Central memory CD8-positive, alpha-beta T cell (primary cell): Measurements from ENCODE around the gene GP1BB.

Source experiments
- ATAC-seq: fragments of 150-1000 bp; cut with Tn5 transposase; replicated peaks from 2 replicates; pipeline ENCODE4 v1.10.0; 2022; ENCODE audit warnings: mild to moderate bottlenecking, moderate FRiP score, moderate number of reproducible peaks; ENCODE audit not compliant: poor library complexity, severe bottlenecking; ENCODE audit errors: extremely low read depth
- DNase-seq, 2 donors: peaks; one replicate each; pipeline ENCODE4 v3.0.0; 2021; ENCODE audit warnings: low spot score in 2 of 2
- H3K27ac Mint-ChIP-seq: one replicate; pipeline ENCODE4 v1.8.0; 2022; ENCODE audit warnings: low read depth, mild to moderate bottlenecking, moderate library complexity, mixed read lengths
- H3K27me3 Mint-ChIP-seq: one replicate; pipeline ENCODE4 v1.8.0; 2022; ENCODE audit warnings: mixed read lengths
- H3K36me3 Mint-ChIP-seq: one replicate; pipeline ENCODE4 v1.8.0; 2022; ENCODE audit warnings: mild to moderate bottlenecking, moderate library complexity, mixed read lengths; ENCODE audit not compliant: insufficient read depth
- H3K4me1 Mint-ChIP-seq: one replicate; pipeline ENCODE4 v1.8.0; 2022; ENCODE audit warnings: mixed read lengths
- H3K4me3 Mint-ChIP-seq: one replicate; pipeline ENCODE4 v1.8.0; 2022; ENCODE audit warnings: mild to moderate bottlenecking, moderate library complexity, mixed read lengths
- H3K9me3 Mint-ChIP-seq: one replicate; pipeline ENCODE4 v1.8.0; 2022; ENCODE audit warnings: mixed read lengths

GP1BB gene

DNA sequence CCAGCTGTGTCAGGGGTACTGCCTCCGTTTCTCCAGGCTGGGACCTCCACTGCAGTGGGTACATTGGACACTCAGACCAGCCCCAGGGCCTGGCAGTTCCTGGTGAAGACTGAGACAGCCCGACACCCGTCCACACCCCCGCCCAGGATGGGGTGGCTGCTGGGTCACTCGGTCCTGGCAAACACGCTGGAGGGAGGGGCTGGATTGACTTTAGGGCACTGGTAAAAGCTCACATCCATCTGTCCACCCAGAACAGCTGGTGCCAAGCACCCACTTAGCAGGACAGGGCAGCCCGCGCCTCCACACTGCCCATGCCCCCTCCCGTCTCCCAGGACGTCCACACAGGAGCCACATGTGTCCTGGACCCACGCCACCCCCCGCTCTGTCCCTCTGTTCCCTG, 26.5 kb downstream of the GP1BB start:
- Mint-ChIP-seq H3K4me1 (no peaks in the 10 kb centered on the region), H3K27ac (no peak overlapping the region), H3K27me3 (peaks cover 24% of the 10 kb centered on the region), H3K9me3 (no peaks in the 10 kb centered on the region), H3K4me3 (no peak overlapping the region), H3K36me3 (no peaks in the 10 kb centered on the region)
- DNase-seq (no peak), ATAC-seq (no peak)

DNA sequence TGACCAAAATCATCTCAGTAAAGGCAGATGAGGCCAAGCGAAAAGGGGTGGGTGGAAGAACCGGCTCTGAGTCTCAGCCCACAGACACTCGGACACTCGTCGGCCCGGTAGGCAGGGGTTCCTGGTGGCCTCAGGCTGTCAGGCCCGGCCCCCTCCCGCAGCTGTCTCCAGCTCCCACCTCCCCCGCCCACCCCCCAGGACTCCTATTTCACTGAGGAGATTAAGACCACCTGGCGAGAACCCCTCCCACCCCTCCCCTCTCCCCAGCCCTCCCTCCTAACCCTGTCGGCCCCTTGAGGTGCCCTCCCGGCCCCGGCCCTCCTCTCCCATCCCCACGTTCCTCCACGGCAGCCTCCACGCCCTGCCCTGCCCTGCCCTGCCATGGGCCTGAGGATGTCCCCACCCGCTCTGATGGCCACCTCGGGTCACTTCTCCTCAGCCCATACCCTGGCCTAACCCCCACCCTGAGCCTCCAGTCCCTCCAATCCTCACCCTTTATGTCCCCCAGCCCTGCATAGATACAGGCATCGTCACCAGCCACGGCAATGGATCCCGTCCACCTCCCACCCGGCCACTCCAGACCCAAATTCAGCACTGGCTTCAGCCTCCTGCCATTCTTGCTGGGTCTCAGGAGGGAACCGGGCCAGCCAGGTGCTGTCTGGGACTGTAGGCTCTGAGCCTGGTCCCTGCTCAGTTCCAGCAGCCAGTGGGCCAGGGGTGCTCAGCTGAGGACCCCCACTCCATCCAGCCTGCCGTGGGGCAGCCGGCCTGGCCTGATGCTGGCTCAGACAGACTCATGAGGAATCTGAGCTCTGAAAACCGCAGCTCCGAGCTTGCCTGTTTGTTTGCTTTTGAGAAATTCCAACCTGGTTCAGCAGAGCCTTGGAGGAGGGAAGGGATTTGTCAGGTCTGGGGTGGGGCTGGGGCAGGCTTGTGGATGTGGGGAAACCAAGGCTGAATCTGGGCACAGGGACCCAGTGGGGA, 27.5 kb downstream of the GP1BB start:
- DNase-seq (no peak), ATAC-seq (no peak)
- H3K27ac Mint-ChIP-seq = no peak overlapping the region
- H3K9me3 Mint-ChIP-seq = no peaks in the 10 kb centered on the region
- H3K4me1 Mint-ChIP-seq = peaks cover 2% of the 10 kb centered on the region
- no peak overlapping the region for H3K4me3 Mint-ChIP-seq
- H3K36me3 Mint-ChIP-seq = no peaks in the 10 kb centered on the region
- H3K27me3 Mint-ChIP-seq = peaks cover 31% of the 10 kb centered on the region

DNA sequence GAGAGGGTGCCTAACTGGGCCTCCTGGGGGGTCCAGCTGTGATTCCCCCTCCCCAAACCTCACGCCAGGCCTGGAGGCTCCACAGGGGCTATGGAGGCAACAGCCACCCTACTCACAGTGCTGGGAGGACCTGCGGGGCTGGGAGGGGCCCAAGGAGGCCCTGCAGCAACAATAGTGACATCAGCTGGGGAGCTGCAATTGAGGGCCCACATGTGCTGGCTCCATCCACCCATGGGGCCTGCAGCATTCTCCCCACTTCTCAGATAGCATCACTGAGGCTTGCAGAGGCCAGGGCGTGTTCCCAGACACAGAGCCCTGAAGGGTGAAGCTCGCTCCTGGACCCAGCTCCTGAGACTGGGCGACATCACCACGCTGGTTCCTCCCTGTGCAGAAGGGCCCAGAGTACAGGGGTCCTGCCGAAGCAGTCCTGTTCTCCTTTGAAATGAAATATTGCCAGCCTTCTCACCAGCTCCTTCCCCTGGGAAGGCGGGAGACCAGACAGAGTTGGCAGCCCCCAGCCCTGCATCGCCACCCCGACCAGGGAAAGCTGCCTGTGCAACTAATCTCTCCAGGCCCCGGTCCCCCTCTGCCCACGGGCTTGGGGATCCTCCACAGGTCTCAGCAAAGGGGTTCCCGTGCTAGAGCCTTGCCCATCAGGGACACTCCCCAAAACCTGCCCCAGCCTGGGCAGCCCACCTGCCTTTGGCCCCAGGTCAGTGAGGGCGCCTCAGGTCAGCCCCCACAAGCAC, 28.3 kb downstream of the GP1BB start:
- H3K4me1 Mint-ChIP-seq = peaks cover 10% of the 10 kb centered on the region
- peaks cover 3% of the 10 kb centered on the region for H3K36me3 Mint-ChIP-seq
- peaks cover 39% of the 10 kb centered on the region for H3K27me3 Mint-ChIP-seq
- no peaks in the 10 kb centered on the region for H3K9me3 Mint-ChIP-seq
- no peak overlapping the region for H3K27ac Mint-ChIP-seq
- DNase-seq (no peak), ATAC-seq (no peak)
- no peak overlapping the region for H3K4me3 Mint-ChIP-seq

DNA sequence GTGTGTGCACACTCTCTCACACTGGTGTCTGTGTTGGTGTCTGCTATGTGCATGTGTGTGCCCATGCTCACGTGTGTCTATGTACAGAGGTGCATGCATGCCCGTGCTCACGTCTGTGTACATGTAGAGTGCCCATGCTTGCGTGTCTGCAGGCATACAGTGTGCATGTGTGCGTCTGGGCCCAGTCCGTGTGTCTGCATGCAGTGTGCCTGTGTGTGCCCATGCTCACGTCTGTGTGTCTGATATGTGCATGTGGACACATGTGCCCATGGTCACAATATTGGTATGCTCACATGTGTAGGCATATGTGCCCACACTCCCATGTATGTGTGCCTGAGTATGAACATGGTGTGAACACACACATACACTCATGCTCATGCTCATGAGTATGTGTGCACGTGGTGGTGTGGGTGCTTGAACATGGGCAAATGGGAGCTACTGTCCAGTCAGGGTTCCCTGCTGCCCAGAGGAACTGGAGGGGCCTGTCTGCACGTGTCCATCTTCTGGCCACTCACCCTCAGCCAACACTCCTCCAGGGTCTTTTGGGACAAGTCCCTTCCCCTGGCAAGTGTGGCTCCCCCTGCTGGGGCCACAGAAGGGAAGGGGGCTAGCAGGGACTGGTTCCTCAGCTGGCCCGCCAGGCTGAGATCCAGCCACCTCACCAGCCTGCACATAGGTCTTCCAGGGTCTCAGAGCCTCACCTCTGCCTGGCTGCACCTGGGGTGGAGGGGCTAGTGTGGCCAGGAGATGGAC, 29.9 kb downstream of the GP1BB start:
- peaks cover 17% of the 10 kb centered on the region for H3K4me1 Mint-ChIP-seq
- H3K27me3 Mint-ChIP-seq = peaks cover 53% of the 10 kb centered on the region
- peaks cover 3% of the 10 kb centered on the region for H3K36me3 Mint-ChIP-seq
- ATAC-seq = no peak
- H3K4me3 Mint-ChIP-seq = no peak overlapping the region
- DNase-seq = no peak
- no peaks in the 10 kb centered on the region for H3K9me3 Mint-ChIP-seq
- H3K27ac Mint-ChIP-seq = no peak overlapping the region

DNA sequence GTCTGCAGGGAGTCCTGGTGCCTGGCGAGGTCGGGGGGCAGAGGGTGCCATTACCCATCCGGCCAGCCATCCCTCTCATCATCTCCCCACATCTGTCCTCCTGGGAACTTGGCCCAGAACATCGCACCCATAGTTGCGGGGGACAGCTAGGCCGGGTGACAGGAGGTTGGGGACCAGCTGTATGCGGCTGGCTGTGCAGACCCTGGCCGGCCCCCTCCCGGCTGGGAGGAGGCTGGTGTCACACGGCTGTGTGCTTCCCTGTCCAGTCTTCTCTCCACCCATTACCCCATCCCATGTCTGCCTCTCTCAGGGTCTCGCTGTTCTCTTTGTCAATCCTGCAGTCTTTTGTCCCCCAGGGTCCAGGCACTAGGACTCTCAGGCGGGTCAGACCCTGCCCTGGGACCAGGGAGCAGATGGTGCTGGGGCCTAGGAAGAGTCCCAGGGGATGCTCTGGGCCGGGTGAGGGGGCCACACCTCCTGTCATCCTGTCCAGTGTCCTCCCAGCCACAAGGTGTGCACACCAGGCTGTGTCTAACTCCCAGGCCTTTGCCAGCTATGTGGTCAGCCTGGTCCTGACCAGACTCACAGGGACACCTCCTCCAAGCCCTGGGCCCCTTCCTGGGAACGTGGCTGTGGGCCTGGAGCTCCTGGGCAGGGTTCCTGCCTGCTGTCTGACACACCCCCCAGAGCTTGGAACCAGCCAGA, 30.8 kb downstream of the GP1BB start:
- no peak overlapping the region for H3K4me3 Mint-ChIP-seq
- DNase-seq = no peak
- H3K9me3 Mint-ChIP-seq = no peaks in the 10 kb centered on the region
- ATAC-seq = no peak
- H3K36me3 Mint-ChIP-seq = peaks cover 3% of the 10 kb centered on the region
- no peak overlapping the region for H3K27ac Mint-ChIP-seq
- H3K27me3 Mint-ChIP-seq = peaks cover 60% of the 10 kb centered on the region
- H3K4me1 Mint-ChIP-seq = peaks cover 17% of the 10 kb centered on the region

DNA sequence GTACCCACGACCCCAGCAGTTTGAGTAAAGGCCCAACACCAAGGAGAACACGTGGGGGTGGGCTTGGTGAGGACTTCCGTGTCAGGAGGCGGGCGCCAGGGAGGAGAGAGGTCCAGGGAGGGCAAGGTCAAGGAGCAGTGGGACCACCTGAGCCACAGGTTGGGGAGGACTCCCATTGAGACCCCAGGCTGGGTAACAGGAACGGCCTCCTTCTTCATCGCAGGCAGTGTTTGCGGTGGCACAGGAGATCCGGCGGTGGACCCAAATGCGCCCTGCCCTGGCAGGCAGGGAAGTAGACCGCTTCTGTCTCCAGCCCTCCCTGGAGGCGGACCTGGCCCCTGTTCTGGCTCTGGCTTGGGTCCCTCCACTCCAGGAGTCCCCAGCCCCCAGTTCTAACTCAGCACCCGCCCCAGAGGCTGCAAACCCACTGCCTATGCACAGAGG, 31.4 kb downstream of the GP1BB start:
- H3K9me3 Mint-ChIP-seq = no peaks in the 10 kb centered on the region
- no peak for ATAC-seq
- peaks cover 66% of the 10 kb centered on the region for H3K27me3 Mint-ChIP-seq
- DNase-seq = no peak
- no peak overlapping the region for H3K27ac Mint-ChIP-seq
- H3K36me3 Mint-ChIP-seq = peaks cover 3% of the 10 kb centered on the region
- H3K4me3 Mint-ChIP-seq = no peak overlapping the region
- peaks cover 22% of the 10 kb centered on the region for H3K4me1 Mint-ChIP-seq

DNA sequence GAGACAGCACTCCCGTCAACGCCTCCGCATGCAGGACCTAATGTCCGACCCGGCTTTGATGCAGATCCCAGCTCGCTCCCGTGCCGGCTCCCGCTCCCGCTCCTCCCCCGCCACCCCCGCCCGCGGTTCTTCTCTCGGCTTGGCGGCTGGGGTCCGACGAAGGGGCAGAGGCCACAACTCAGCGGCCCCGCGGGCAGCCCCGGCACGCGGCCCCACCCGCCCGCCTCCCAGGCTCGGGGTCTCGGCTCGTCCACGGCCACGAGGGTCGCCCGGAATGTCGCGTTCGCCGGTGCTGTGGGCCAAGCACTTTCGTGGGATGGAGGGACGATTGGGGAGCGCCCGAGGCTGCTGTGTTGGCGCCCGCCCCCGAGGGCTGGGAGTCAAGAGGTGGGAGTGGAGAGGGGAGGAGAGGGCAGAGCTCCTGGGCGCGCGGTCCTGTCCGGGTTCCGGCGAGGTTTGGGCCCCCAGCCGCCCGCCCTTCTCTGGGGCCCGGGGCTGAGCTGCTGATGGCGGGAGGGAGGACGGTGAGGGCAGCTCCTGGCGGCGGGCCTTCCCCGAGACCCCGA, 31.9 kb downstream of the GP1BB start:
- no peak for ATAC-seq
- Mint-ChIP-seq H3K4me1 (peaks cover 27% of the 10 kb centered on the region), H3K27me3 (peaks cover 71% of the 10 kb centered on the region), H3K27ac (no peak overlapping the region), H3K36me3 (peaks cover 6% of the 10 kb centered on the region), H3K9me3 (no peaks in the 10 kb centered on the region), H3K4me3 (no peak overlapping the region)
- DNase-seq = no peak

DNA sequence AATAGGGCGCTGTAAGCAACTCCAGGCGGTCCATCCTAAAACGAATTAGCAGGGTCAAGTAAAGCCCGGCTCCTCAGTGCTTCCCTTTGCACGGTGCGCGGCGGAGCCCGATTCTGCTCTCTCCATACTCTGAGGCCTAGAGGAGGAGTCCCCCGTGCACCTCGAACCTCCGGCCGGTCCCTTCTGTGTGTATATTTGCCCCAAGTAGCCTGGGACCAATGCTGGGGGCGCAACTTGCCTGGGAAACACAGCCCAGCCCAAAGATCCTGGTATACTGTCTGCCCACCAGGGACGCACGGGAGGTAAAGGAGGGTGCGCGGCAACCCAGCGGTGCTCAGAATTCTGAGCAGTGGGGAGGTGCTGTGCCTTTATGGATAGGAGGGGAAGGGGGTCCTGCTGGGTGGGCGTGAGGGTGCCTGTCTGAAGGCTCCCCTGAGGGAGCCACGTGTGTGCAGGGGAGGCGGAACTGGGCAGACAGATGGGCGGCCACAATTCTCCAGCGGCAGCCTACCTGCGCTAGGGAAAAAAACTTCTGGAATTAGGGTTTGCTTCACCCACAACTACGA, 32.5 kb downstream of the GP1BB start:
- Mint-ChIP-seq H3K27ac (no peak overlapping the region), H3K4me3 (peak overlapping the region; percentile 53), H3K4me1 (peaks cover 30% of the 10 kb centered on the region), H3K36me3 (peaks cover 6% of the 10 kb centered on the region), H3K27me3 (peaks cover 76% of the 10 kb centered on the region), H3K9me3 (no peaks in the 10 kb centered on the region)
- DNase-seq = no peak
- ATAC-seq = no peak

DNA sequence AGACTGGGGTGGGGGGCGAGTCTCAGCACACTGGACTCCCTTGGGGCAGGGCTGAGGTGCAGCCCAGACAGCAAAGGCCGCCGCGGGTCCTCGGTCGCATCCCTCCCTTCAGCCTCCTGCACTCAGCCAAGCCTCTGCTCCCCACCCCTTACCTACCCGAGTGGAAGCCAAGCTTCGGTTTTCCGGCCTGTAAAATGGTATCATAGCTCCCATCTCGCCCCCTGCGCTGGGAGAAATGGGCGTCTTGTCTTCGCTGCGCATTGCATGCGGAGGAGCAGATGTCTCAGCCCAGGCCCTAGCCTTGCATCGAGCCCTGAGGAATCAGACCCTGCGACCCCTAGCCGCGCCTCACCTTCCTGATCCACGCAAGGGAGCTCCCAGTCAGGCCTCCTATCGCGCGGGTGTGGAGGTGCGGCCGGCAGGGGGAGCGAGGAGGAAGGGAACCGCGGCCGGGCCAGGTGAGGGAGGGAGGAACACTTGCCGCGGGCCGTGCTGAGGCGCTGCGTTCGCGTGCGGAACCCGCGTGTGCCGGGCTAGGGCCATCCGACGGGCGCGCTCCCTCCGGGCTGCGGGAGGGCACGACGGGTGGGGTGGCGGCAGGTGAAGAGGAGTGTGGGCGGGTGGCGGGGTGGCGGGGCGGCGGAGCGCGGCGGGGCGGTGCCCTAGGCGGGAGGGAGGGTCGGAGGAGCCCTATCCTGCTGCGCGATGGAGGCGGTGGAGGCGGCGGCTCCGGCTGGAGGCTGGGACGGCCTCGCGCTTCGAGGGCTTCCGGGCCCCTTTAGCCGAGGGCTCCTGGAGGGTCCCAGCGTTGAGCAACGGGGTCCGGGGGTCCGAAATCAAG, 33.2 kb downstream of the GP1BB start:
- Mint-ChIP-seq H3K36me3 (peaks cover 6% of the 10 kb centered on the region), H3K27ac (no peak overlapping the region)

DNA sequence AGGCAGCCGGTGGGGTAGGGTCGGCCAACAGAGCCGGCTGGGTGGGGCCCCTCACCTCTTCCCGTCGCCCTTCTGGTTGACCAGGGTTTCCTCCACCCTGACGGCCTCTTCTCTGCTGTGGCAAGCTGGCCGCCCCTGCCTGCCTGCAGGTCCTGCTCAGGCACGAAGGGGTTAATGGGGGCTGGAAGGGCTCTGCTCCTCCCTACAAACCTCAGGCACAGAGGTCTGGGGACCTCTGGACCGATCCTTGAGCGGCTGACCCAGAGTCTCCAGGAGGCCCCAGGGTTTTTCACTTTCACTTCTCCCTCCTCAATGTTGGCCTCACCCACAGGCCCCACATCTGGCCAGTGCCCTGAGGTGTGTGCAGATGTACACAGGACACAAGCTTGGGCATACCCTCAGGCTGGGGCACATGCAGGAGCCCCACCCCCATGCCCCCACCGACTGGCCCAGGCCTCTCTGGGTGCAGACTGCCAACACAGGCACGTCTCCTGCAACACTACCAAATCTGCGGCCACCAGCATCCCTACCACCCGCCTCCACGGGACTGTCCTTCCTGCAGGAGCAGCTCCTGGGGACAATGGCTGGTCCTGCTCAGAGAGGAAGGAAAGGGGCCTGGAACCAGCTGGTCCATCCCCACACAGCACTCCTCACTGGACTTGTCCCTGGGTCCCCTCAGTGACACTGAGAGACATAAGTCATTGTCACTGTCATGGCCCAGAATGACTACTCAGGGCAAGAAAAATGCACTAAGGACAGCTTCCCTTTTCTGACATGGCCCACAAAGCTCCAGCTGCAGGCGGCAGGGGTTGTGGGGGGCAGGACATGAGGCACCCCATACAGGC, 34.0 kb downstream of the GP1BB start:
- Mint-ChIP-seq H3K9me3 (no peaks in the 10 kb centered on the region), H3K27ac (no peak overlapping the region), H3K27me3 (peaks cover 88% of the 10 kb centered on the region), H3K4me1 (peaks cover 30% of the 10 kb centered on the region), H3K4me3 (peak overlapping the region; percentile 66), H3K36me3 (peaks cover 6% of the 10 kb centered on the region)
- DNase-seq (no peak), ATAC-seq (no peak)

More for the DNA sequence above, 33.2 kb downstream of the GP1BB start:
- DNase-seq (peak; percentile 29 to 35), ATAC-seq (no peak)
- H3K4me3 Mint-ChIP-seq = peak overlapping the region; percentile 53
- H3K4me1 Mint-ChIP-seq = peaks cover 30% of the 10 kb centered on the region
- peaks cover 80% of the 10 kb centered on the region for H3K27me3 Mint-ChIP-seq
- H3K9me3 Mint-ChIP-seq = no peaks in the 10 kb centered on the region
